Measurements from ENCODE around the gene DPP10. TPM values are rescaled to one million over a fixed set of nuclear protein-coding genes. Genes with fewer than 3 reads are reported as not detected.

DPP10 gene
- total RNA-seq, 2 experiments from 2014 or later: not detected

GRCh38 chr2:114548151-114548550 lies 105.7 kb downstream of the DPP10 start:
- Mint-ChIP-seq H3K4me3 (no peak overlapping the region), H3K27ac (no peak overlapping the region), H3K36me3 (ENCODE audit: low read depth) (no peaks in the 10 kb centered on the region), H3K4me1 (no peaks in the 10 kb centered on the region), H3K27me3 (peaks cover 9% of the 10 kb centered on the region), H3K9me3 (ENCODE audit: low read depth) (no peaks in the 10 kb centered on the region)
- intact Hi-C loops (cut with DNase I, micrococcal nuclease): no loop called here
- ATAC-seq (no peak), DNase-seq (no peak)
- ChIA-PET POLR2A (no interaction called here), CTCF (interaction anchor here (0.6 kb wide), 1 partner anchor 22 kb away, joined by 3 read pairs; no protein-coding TSS in a partner anchor)

GRCh38 chr2:114550364-114550763 lies 107.9 kb downstream of the DPP10 start:
- no peaks in the 10 kb centered on the region for H3K4me1 Mint-ChIP-seq
- H3K27ac Mint-ChIP-seq: no peak overlapping the region
- ATAC-seq (no peak), DNase-seq (no peak)
- no peak overlapping the region for H3K4me3 Mint-ChIP-seq
- no peaks in the 10 kb centered on the region for H3K9me3 Mint-ChIP-seq (ENCODE audit: low read depth)
- CTCF ChIA-PET: interaction anchor here (0.7 to 1.0 kb wide), 3 partner anchors 300 to 745 kb away, joined by 3 read pairs; no protein-coding TSS in a partner anchor
- POLR2A ChIA-PET: no interaction called here
- no peaks in the 10 kb centered on the region for H3K36me3 Mint-ChIP-seq (ENCODE audit: low read depth)
- intact Hi-C loops (cut with DNase I, micrococcal nuclease): no loop called here
- H3K27me3 Mint-ChIP-seq: peaks cover 6% of the 10 kb centered on the region

DNA sequence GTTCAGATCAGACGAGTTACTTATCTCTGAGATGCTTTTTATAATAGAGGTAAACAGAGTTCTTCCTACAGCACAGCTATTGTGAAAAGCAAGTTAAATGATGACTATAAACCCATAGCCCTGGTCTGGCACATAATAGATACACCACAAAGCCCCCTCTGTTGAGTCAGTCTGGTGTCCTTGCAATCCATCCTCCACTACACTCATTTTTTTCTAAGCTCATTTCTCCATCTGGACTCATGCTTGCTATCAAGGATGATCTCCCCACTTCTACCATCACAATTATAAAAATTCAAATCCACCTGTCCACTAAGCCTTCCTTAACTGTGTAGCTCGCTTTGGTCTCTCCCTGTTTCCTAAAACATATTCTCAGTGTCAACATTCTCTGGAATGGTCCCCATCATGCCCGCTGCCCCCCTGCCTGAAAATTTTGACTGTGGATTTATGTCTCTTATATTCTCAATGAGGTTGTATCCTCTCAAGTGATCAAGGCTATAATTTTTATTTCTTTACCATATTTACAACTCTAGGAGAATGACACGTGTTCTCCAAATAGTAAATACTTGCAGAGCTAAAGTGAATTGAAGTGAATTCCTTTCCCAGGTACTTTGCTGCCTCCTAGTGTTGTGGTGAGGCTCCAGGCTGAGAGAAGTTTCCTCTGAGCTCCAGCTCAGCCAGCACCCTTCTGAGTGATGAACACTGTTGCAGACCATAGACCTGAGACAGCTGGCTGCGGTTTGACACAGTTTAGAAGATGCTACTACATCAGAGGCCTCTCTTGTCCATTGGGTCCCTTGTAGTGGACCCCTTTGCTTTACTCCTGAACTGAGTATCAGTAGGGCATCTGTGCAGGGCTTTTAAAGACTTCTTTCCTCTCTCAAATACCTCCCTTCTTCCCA lies 108.7 kb downstream of the DPP10 start:
- ChIA-PET CTCF (interaction anchor here (0.7 to 1.0 kb wide), 4 partner anchors 10 to 746 kb away, joined by 3 to 5 read pairs (median 3); no protein-coding TSS in a partner anchor), POLR2A (no interaction called here)
- Mint-ChIP-seq H3K4me3 (no peak overlapping the region), H3K27ac (no peak overlapping the region), H3K36me3 (ENCODE audit: low read depth) (no peaks in the 10 kb centered on the region), H3K9me3 (ENCODE audit: low read depth) (no peaks in the 10 kb centered on the region), H3K27me3 (peaks cover 10% of the 10 kb centered on the region), H3K4me1 (no peaks in the 10 kb centered on the region)
- intact Hi-C loops (cut with DNase I, micrococcal nuclease): no loop called here
- ATAC-seq (peak; percentile 23), DNase-seq (peak; percentile 49)

DNA sequence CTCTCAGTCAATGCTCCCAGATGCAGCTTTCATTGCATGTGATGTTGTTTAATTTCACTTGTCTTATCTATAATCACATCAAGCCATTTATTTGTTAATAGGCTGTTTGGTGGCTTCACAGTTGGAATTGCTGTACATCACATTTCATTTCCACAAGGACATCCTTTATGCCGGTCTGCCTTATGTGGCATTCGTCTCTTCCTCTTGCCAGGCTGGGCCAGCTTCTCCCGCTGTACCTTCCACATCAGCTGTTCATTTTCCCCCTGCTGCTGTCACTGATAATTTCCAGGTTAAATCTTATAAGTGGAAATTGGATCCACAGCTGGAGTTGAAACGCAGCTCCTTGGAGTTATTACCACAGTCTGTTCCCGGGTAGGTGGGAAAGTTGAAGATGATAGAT lies 110.6 kb downstream of the DPP10 start:
- Mint-ChIP-seq H3K4me1 (no peaks in the 10 kb centered on the region), H3K9me3 (ENCODE audit: low read depth) (no peaks in the 10 kb centered on the region), H3K27me3 (peaks cover 16% of the 10 kb centered on the region), H3K27ac (no peak overlapping the region), H3K36me3 (ENCODE audit: low read depth) (no peaks in the 10 kb centered on the region), H3K4me3 (no peak overlapping the region)
- DNase-seq (no peak), ATAC-seq (no peak)
- CTCF ChIA-PET: interaction anchor here (1.1 kb wide), 1 partner anchor 9 kb away, joined by 4 read pairs; no protein-coding TSS in a partner anchor
- POLR2A ChIA-PET: no interaction called here
- intact Hi-C loops (cut with DNase I, micrococcal nuclease): no loop called here

- no peak overlapping the region for H3K27ac Mint-ChIP-seq
- H3K36me3 Mint-ChIP-seq (ENCODE audit: low read depth): no peaks in the 10 kb centered on the region
- no peaks in the 10 kb centered on the region for H3K9me3 Mint-ChIP-seq (ENCODE audit: low read depth)
- CTCF ChIA-PET: no interaction called here
- ATAC-seq: no peak
- peaks cover 13% of the 10 kb centered on the region for H3K27me3 Mint-ChIP-seq
- H3K4me3 Mint-ChIP-seq: no peak overlapping the region
- intact Hi-C loops (cut with DNase I, micrococcal nuclease): no loop called here
- POLR2A ChIA-PET: no interaction called here
- no peaks in the 10 kb centered on the region for H3K4me1 Mint-ChIP-seq
- no peak for DNase-seq
Observed at GRCh38 chr2:114569166-114569565, 126.7 kb downstream of the DPP10 start.

DNA sequence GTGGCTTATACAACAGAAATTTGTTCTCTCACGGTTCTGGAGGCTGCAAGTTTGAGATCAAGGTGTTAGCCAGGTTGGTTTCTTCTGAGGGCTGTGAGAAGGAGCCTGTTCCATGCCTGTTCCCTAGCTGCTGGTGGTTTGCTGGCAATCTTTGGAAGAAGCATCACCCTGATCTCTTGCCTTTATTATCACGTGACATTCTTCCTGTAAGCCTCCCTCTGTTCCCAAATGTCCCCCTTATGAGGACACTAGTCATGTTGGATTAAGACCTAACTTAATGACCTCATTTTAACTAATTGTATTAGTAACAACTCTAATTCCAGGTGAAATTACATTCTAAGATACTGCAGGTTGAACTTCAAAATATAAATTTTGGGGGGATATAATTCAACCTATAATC lies 135.2 kb downstream of the DPP10 start:
- intact Hi-C loops (cut with DNase I, micrococcal nuclease): no loop called here
- Mint-ChIP-seq H3K27me3 (peaks cover 9% of the 10 kb centered on the region), H3K9me3 (ENCODE audit: low read depth) (no peaks in the 10 kb centered on the region), H3K36me3 (ENCODE audit: low read depth) (no peaks in the 10 kb centered on the region), H3K4me3 (no peak overlapping the region), H3K4me1 (no peaks in the 10 kb centered on the region), H3K27ac (no peak overlapping the region)
- ChIA-PET POLR2A (no interaction called here), CTCF (interaction anchor here (0.8 kb wide), 1 partner anchor 28 kb away, joined by 3 read pairs; no protein-coding TSS in a partner anchor)
- DNase-seq: no peak
- no peak for ATAC-seq

DNA sequence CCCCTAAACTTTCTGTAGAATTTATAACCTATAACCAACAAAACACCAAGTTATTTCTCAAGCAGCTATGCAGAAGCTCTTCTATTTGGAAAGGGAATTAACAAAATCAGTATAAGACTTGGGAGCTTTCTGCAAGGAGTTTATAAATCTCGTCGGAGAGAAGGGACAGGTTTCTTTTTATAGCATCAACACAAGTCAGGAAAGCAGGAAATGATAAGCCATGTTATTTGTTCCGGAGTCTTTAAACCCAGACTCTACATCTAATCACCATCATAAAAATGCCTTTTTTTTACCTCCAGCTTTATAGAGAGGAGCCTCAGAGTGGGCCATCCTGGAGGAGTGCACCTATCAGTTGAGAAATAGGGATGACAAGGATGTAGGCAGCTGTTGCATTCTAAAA lies 137.1 kb downstream of the DPP10 start:
- H3K4me3 Mint-ChIP-seq: no peak overlapping the region
- intact Hi-C loops (cut with DNase I, micrococcal nuclease): no loop called here
- no peaks in the 10 kb centered on the region for H3K9me3 Mint-ChIP-seq (ENCODE audit: low read depth)
- H3K4me1 Mint-ChIP-seq: no peaks in the 10 kb centered on the region
- no peak for DNase-seq
- ChIA-PET CTCF (interaction anchor here (0.9 kb wide), 1 partner anchor 12 kb away, joined by 3 read pairs; no protein-coding TSS in a partner anchor), POLR2A (no interaction called here)
- ATAC-seq: no peak
- no peaks in the 10 kb centered on the region for H3K36me3 Mint-ChIP-seq (ENCODE audit: low read depth)
- no peak overlapping the region for H3K27ac Mint-ChIP-seq
- peaks cover 7% of the 10 kb centered on the region for H3K27me3 Mint-ChIP-seq

DNA sequence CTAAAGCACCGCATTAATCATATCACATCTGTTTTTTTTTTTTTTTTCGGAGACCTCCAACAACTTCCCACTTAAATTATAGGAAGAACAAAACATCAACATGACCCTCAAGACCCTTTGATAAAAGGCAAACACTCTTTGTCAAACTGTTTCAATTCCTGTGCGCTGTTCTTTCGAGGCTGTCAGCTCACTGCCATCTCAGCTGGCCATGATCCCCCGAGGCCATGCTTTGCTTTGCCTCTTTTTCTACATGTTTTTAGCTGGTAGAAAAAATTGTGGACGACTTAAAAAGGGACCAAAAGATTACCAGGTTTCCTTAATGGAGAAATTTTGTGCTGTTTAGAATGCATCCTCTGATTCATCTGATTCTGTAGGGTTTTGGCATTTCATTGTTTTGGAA lies 138.2 kb downstream of the DPP10 start:
- Mint-ChIP-seq H3K4me1 (no peaks in the 10 kb centered on the region), H3K27me3 (peaks cover 7% of the 10 kb centered on the region), H3K36me3 (ENCODE audit: low read depth) (no peaks in the 10 kb centered on the region), H3K27ac (no peak overlapping the region), H3K9me3 (ENCODE audit: low read depth) (no peaks in the 10 kb centered on the region), H3K4me3 (no peak overlapping the region)
- intact Hi-C loops (cut with DNase I, micrococcal nuclease): no loop called here
- ChIA-PET CTCF (no interaction called here), POLR2A (no interaction called here)
- DNase-seq (no peak), ATAC-seq (no peak)

DNA sequence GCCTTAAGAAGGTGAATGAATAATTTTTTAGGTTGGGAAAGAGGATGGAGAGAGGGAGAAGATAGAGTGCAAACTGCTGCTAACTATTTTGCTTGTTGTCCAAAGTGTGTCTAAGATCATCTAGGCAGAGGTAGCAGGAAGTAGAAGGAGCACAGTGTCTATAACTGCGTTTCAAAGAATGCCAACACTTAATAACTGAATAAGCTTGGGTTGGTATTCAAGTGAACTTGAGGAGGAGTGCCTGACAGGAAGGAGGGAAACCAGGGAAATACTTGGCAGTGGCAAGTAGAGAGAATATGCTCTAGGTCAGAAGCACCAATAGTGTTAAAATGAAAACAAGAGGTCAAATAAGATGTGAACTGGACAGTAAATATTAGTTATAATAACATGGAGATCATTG lies 155.9 kb downstream of the DPP10 start:
- no peak for DNase-seq
- CTCF ChIA-PET: no interaction called here
- intact Hi-C loops (cut with DNase I, micrococcal nuclease): no loop called here
- Mint-ChIP-seq H3K36me3 (ENCODE audit: low read depth) (no peaks in the 10 kb centered on the region), H3K27me3 (peaks cover 3% of the 10 kb centered on the region), H3K4me3 (no peak overlapping the region), H3K9me3 (ENCODE audit: low read depth) (no peaks in the 10 kb centered on the region), H3K27ac (no peak overlapping the region), H3K4me1 (no peaks in the 10 kb centered on the region)
- POLR2A ChIA-PET: no interaction called here
- no peak for ATAC-seq

- ATAC-seq: no peak
- intact Hi-C loops (cut with DNase I, micrococcal nuclease): no loop called here
Observed at GRCh38 chr2:114609203-114609602, 166.8 kb downstream of the DPP10 start.

DNA sequence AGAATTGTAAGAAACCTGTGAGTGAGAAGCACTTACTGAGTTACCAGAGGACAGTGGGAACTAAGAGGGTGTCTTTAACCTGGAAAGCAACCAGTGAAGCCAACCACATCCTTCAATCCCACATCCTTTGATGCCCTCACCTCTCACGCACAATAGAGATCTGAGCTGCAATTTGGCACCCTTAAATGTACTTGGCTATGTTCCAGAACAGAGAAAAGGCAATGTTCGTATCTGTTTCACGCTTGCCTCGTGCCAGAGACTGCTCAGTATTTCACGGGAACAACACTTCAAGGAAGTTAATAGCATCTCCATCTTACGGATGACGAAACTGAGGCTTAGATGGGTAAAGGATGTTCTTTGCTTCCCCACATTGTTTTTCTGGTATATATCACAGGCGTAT lies 167.4 kb downstream of the DPP10 start:
- H3K4me1 Mint-ChIP-seq: no peaks in the 10 kb centered on the region
- CTCF ChIA-PET: no interaction called here
- DNase-seq (no peak), ATAC-seq (no peak)
- no peaks in the 10 kb centered on the region for H3K36me3 Mint-ChIP-seq (ENCODE audit: low read depth)
- intact Hi-C loops (cut with DNase I, micrococcal nuclease): no loop called here
- H3K27me3 Mint-ChIP-seq: peaks cover 5% of the 10 kb centered on the region
- no peak overlapping the region for H3K4me3 Mint-ChIP-seq
- no peaks in the 10 kb centered on the region for H3K9me3 Mint-ChIP-seq (ENCODE audit: low read depth)
- H3K27ac Mint-ChIP-seq: no peak overlapping the region
- POLR2A ChIA-PET: no interaction called here

More at GRCh38 chr2:114609203-114609602, 166.8 kb downstream of the DPP10 start:
- Mint-ChIP-seq H3K36me3 (ENCODE audit: low read depth) (no peaks in the 10 kb centered on the region), H3K4me3 (no peak overlapping the region), H3K27ac (no peak overlapping the region), H3K27me3 (peaks cover 5% of the 10 kb centered on the region), H3K4me1 (no peaks in the 10 kb centered on the region), H3K9me3 (ENCODE audit: low read depth) (no peaks in the 10 kb centered on the region)
- no peak for DNase-seq
- POLR2A ChIA-PET: no interaction called here
- CTCF ChIA-PET: interaction anchor here (0.6 kb wide), 1 partner anchor 19 kb away, joined by 3 read pairs; no protein-coding TSS in a partner anchor

GRCh38 chr2:114610677-114611076 lies 168.2 kb downstream of the DPP10 start:
- POLR2A ChIA-PET: no interaction called here
- no peak overlapping the region for H3K4me3 Mint-ChIP-seq
- no peak overlapping the region for H3K27ac Mint-ChIP-seq
- peaks cover 4% of the 10 kb centered on the region for H3K27me3 Mint-ChIP-seq
- H3K4me1 Mint-ChIP-seq: no peaks in the 10 kb centered on the region
- H3K9me3 Mint-ChIP-seq (ENCODE audit: low read depth): no peaks in the 10 kb centered on the region
- no peaks in the 10 kb centered on the region for H3K36me3 Mint-ChIP-seq (ENCODE audit: low read depth)
- DNase-seq (no peak), ATAC-seq (no peak)
- intact Hi-C loops (cut with DNase I, micrococcal nuclease): no loop called here
- CTCF ChIA-PET: no interaction called here
